Cerebellar nuclear complex (tissue), 1 donor: ENCODE data around the gene TTI1.

ENCODE experiments used
- DNase-seq, 2 experiments: peaks; one replicate each; lab custom pipeline; 2025; lab: John Stamatoyannopoulos, UW

The TTI1 gene

GRCh38 chr20:38033330-38034107 lies at the start of gene TTI1, which contains the start of gene RPRD1B:
TTI1 (minus strand) TSS chr20:38033456; CDS start chr20:38013816, 19,640 bp downstream.
RPRD1B (plus strand) TSS chr20:38033746; CDS start chr20:38033948, 202 bp downstream.
- DNase-seq, result peak; percentile 4 to 76

- no peak for DNase-seq
These were observed 49.6 kb upstream of the TTI1 start for GRCh38 chr20:38082894-38083293.

GRCh38 chr20:38081575-38081974 lies 48.3 kb upstream of the TTI1 start:
- DNase-seq, result no peak

GRCh38 chr20:38079353-38079752 lies 46.1 kb upstream of the TTI1 start:
- no peak for DNase-seq

GRCh38 chr20:38078084-38078483 lies 44.8 kb upstream of the TTI1 start:
- DNase-seq, result no peak

- DNase-seq, result no peak
These were observed 43.3 kb upstream of the TTI1 start for GRCh38 chr20:38076548-38076947.

GRCh38 chr20:38075161-38075998 lies 42.1 kb upstream of the TTI1 start:
- DNase-seq, result no peak

GRCh38 chr20:38073307-38074071 lies 40.2 kb upstream of the TTI1 start:
- DNase-seq, result no peak

GRCh38 chr20:38072898-38073297 lies 39.6 kb upstream of the TTI1 start:
- DNase-seq, result no peak

GRCh38 chr20:38067717-38068365 lies 34.6 kb upstream of the TTI1 start:
- DNase-seq, result no peak

GRCh38 chr20:38066969-38067716 lies 33.9 kb upstream of the TTI1 start:
- no peak for DNase-seq

GRCh38 chr20:38065764-38066375 lies 32.6 kb upstream of the TTI1 start:
- DNase-seq, result no peak

GRCh38 chr20:38063911-38064530 lies 30.8 kb upstream of the TTI1 start:
- DNase-seq, result no peak

- DNase-seq, result no peak
These were observed 29.6 kb upstream of the TTI1 start for GRCh38 chr20:38062890-38063289.

GRCh38 chr20:38061109-38061508 lies 27.9 kb upstream of the TTI1 start:
- no peak for DNase-seq

- DNase-seq, result no peak
These were observed 27.3 kb upstream of the TTI1 start for GRCh38 chr20:38060536-38060935.

GRCh38 chr20:38059832-38060231 lies 26.6 kb upstream of the TTI1 start:
- DNase-seq, result no peak

GRCh38 chr20:38057351-38057972 lies 24.2 kb upstream of the TTI1 start:
- DNase-seq, result no peak

- DNase-seq, result no peak
These were observed 22.6 kb upstream of the TTI1 start for GRCh38 chr20:38055848-38056247.

GRCh38 chr20:38055294-38055693 lies 22.0 kb upstream of the TTI1 start:
- DNase-seq, result no peak
